ENCODE measurements around the gene ZSWIM4. TPM values are rescaled to one million over a fixed set of nuclear protein-coding genes. Genes with fewer than 3 reads are reported as not detected.

The ZSWIM4 gene
- total and polyA plus RNA-seq, 8 donors, result 2.2 to 14.0 (median 3.9) TPM

DNA sequence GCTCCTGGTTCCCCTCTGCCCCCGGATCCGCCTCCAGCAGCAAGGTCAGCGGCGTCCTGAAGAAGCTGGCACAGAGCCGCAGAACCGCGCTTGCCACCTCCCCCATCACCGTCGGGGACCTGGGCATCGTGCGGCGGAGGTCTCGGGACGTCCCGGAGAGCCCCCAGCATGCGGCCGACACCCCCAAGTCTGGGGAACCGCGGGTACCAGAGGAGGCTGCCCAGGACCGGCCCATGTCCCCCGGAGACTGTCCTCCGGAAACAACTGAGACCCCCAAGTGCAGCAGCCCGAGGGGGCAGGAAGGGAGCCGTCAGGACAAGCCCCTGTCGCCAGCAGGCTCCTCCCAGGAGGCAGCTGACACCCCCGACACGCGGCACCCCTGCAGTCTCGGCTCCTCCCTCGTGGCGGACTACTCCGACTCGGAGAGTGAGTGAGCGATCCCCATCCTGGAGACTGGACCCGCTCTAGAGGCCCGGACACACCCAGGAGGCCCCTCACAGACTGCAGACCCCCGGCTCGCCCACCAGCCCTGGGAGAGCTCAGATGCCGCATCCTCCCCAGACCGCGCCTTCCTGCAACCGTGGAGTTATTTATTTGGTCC, 32.5 kb upstream of the ZSWIM4 start:
- TF ChIP-seq, protein P1, sequence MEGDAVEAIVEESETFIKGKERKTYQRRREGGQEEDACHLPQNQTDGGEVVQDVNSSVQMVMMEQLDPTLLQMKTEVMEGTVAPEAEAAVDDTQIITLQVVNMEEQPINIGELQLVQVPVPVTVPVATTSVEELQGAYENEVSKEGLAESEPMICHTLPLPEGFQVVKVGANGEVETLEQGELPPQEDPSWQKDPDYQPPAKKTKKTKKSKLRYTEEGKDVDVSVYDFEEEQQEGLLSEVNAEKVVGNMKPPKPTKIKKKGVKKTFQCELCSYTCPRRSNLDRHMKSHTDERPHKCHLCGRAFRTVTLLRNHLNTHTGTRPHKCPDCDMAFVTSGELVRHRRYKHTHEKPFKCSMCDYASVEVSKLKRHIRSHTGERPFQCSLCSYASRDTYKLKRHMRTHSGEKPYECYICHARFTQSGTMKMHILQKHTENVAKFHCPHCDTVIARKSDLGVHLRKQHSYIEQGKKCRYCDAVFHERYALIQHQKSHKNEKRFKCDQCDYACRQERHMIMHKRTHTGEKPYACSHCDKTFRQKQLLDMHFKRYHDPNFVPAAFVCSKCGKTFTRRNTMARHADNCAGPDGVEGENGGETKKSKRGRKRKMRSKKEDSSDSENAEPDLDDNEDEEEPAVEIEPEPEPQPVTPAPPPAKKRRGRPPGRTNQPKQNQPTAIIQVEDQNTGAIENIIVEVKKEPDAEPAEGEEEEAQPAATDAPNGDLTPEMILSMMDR (IDR thresholded peaks at IDR 0.05), result no peak
- TF ChIP-seq POLR2AphosphoS5 (IDR thresholded peaks at IDR 0.05) (no peak), EP300 (IDR thresholded peaks at IDR 0.05) (no peak), POLR2A (IDR thresholded peaks at IDR 0.05) (no peak)
- H3K27ac ChIP-seq, result no peak overlapping the region
- intact Hi-C loops (cut with DNase I; ENCODE audit: low total_unique reads), result no loop called here
- no peaks in the 10 kb centered on the region for H3K27me3 ChIP-seq
- peaks cover 11 to 32% (median 22%) of the 10 kb centered on the region in 4 donors for H3K4me1 ChIP-seq
- no peaks in the 10 kb centered on the region for H3K9me3 ChIP-seq
- WGBS, 5 donors, result 85 to 91% (median 89%) methylated on average over 21 to 42 of the region's 42 CpGs
- peaks cover 40 to 57% (median 56%) of the 10 kb centered on the region in 4 donors for H3K36me3 ChIP-seq
- no peak overlapping the region for H3K4me3 ChIP-seq
- no peak for DNase-seq

DNA sequence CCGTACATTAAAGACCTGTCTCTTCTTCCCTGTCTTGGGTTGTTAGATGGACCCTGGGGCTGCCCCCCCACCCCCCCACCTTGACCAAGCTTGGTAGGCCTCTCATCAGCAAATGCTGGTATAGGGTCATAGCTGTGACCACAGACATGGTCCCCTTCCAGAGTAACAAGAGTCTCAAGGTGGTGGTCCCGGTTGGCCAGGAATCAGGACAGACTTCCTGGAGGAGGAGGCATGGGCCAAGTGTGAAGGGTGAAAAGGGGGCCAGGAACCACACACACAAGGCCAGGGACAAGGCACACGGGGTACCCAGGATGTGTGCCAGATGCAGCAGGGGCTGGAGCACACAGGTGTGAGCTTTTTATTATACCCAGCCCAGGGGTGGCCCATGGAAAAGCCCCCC, 32.0 kb upstream of the ZSWIM4 start:
- 82 to 96% (median 90%) methylated on average over 2 to 3 of the region's 3 CpGs for WGBS, 5 donors
- Histone ChIP-seq H3K27me3 (no peaks in the 10 kb centered on the region), H3K4me3 (no peak overlapping the region), H3K36me3 (peaks cover 37 to 57% (median 54%) of the 10 kb centered on the region in 4 donors), H3K27ac (no peak overlapping the region), H3K9me3 (no peaks in the 10 kb centered on the region), H3K4me1 (peaks cover 11 to 32% (median 22%) of the 10 kb centered on the region in 4 donors)
- TF ChIP-seq, protein P1 (IDR thresholded peaks at IDR 0.05), result no peak
- no peak for TF ChIP-seq POLR2A (IDR thresholded peaks at IDR 0.05)
- no peak for TF ChIP-seq POLR2AphosphoS5 (IDR thresholded peaks at IDR 0.05)
- intact Hi-C loops (cut with DNase I; ENCODE audit: low total_unique reads), result no loop called here
- DNase-seq, result no peak

DNA sequence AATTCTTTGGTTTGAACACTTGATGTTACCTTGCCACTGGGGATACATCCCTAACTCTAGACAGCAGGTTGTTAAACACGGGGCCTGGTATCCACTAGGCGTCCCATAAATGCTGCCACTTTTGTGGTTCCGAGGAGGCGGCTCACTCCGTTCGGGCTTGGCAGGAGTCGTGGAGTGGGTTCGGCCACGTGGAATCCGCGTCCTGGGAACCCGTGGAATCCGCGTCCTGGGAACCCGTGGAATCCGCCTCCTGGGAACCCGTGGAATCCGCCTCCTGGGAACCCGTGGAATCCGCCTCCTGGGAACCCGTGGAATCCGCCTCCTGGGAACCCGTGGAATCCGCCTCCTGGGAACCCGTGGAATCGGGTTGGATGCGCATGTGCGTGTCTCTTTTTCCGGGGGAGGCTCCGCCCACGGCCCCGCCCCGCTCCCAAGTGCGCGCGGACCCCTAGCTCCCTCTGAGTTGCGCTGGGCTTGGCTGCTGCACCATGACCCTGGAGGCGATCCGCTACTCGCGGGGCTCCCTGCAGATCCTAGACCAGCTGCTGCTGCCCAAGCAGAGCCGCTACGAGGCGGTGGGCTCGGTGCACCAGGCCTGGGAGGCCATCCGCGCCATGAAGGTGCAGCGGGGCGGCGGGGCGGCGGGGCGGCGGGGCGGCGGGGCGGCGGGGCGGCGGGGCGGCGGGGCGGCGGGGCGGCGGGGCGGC, 31.0 kb upstream of the ZSWIM4 start, which contains the start of gene MRI1:
MRI1 (plus strand) TSS at position 422 of the 707 bp plus-strand sequence; CDS start at position 489, 67 bp downstream.
- TF ChIP-seq EP300 (IDR thresholded peaks at IDR 0.05), result no peak
- TF ChIP-seq POLR2AphosphoS5 (IDR thresholded peaks at IDR 0.05), result peak in 1 of 3 donors; percentile 72
- TF ChIP-seq, protein P1 (IDR thresholded peaks at IDR 0.05), result no peak
- TF ChIP-seq POLR2A (IDR thresholded peaks at IDR 0.05), result no peak
- Histone ChIP-seq H3K27ac (peak within 1 kb of the TSS; percentile 64 to 89 (median 85)), H3K27me3 (no peaks in the 10 kb centered on the region), H3K4me3 (peak within 1 kb of the TSS; percentile 70 to 89 (median 84)), H3K4me1 (peaks cover 11 to 32% (median 22%) of the 10 kb centered on the region in 4 donors), H3K9me3 (no peaks in the 10 kb centered on the region), H3K36me3 (peaks cover 38 to 57% (median 54%) of the 10 kb centered on the region in 4 donors)
- peak; percentile 82 to 95 for DNase-seq
- WGBS, 5 donors, result 1 to 39% (median 21%) methylated on average over 20 to 61 of the region's 67 CpGs
- intact Hi-C loops (cut with DNase I; ENCODE audit: low total_unique reads), result no loop called here

DNA sequence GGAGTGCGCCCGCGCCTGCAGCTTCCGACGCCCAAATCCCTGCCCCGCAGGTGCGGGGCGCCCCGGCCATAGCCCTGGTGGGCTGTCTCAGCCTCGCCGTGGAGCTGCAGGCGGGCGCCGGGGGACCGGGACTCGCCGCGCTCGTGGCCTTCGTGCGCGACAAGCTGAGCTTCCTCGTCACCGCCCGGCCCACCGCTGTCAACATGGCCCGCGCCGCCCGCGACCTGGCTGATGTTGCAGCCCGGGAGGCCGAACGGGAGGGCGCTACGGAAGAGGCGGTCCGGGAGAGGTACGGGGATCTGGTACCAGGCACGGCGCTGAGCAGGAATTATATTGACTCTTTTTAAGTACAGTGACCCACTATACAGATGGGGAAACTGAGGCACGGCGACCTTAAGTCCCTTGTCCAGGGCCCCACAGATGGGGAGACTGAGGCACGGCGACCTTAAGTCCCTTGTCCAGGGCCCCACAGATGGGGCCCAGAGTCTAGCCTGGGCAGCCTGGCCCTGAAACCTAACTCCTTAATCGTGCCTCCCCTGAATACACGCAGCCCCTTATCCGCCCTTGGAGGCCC, 30.3 kb upstream of the ZSWIM4 start:
- 0 to 4% (median 2%) methylated on average over 21 to 48 of the region's 48 CpGs for WGBS, 5 donors
- H3K4me1 ChIP-seq, result peaks cover 11 to 32% (median 22%) of the 10 kb centered on the region in 4 donors
- H3K27me3 ChIP-seq, result no peaks in the 10 kb centered on the region
- H3K27ac ChIP-seq, result peak overlapping the region; percentile 60 to 86 (median 76)
- TF ChIP-seq POLR2AphosphoS5 (IDR thresholded peaks at IDR 0.05), result no peak
- TF ChIP-seq, protein P1 (IDR thresholded peaks at IDR 0.05), result no peak
- no peak for TF ChIP-seq POLR2A (IDR thresholded peaks at IDR 0.05)
- TF ChIP-seq EP300 (IDR thresholded peaks at IDR 0.05), result no peak
- no peaks in the 10 kb centered on the region for H3K9me3 ChIP-seq
- intact Hi-C loops (cut with DNase I; ENCODE audit: low total_unique reads), result no loop called here
- H3K4me3 ChIP-seq, result peak overlapping the region; percentile 70 to 89 (median 84)
- peak; percentile 43 to 73 for DNase-seq
- H3K36me3 ChIP-seq, result peaks cover 37 to 57% (median 54%) of the 10 kb centered on the region in 4 donors

All from stomach (tissue), 9 donors.